DOHH2 (cell line): ENCODE data around the gene PAIP2.

Experiments
- EZH2phosphoT487 ChIP-seq: fragments of 200-600 bp; sonication (generic); IDR thresholded peaks from 2 replicates; pipeline ENCODE4 v1.6.1; 2017; ENCODE audit warnings: borderline replicate concordance, mild to moderate bottlenecking, antibody characterized with exemption, low read length, moderate library complexity, mixed read lengths
- TF ChIP-seq, protein P1 (sequence below): fragments of 200-600 bp; sonication (generic); IDR thresholded peaks from one replicate; pipeline ENCODE4 v1.5.1; 2014; ENCODE audit warnings: antibody characterized with exemption, mild to moderate bottlenecking, low read depth, low read length; ENCODE audit not compliant: poor library complexity, severe bottlenecking

DNA sequence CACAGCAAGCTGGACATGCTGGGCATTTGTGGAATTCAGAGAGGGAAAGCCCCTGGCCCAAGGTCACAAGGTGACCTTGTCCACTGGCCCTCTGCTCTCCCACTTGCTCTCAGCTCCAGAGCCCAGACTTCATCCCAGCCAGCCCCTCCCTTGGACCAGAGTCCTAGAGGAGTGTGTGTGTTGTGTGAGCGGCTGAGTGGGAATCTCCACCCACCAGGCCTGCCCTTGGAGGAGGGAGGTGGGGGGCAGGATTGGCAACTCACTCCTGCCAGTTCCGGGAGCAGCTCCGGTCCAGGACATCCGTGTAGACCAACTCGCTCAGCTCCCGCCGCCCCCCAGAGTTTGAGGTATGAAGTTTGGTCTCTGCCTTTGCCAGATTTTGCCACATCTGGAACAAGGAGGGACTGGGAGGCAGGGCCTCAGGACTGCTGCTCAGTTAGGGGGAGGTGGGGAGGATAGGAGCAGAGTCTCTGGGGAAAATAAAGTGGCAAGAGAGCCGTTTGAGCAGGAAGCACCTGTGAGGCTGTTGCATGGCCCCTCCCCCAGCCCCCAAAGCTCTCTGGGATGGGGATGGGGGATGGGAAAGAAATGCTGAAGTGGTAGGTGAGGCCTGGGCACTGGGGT is 46.7 kb downstream of the PAIP2 start:
- TF ChIP-seq, protein P1, sequence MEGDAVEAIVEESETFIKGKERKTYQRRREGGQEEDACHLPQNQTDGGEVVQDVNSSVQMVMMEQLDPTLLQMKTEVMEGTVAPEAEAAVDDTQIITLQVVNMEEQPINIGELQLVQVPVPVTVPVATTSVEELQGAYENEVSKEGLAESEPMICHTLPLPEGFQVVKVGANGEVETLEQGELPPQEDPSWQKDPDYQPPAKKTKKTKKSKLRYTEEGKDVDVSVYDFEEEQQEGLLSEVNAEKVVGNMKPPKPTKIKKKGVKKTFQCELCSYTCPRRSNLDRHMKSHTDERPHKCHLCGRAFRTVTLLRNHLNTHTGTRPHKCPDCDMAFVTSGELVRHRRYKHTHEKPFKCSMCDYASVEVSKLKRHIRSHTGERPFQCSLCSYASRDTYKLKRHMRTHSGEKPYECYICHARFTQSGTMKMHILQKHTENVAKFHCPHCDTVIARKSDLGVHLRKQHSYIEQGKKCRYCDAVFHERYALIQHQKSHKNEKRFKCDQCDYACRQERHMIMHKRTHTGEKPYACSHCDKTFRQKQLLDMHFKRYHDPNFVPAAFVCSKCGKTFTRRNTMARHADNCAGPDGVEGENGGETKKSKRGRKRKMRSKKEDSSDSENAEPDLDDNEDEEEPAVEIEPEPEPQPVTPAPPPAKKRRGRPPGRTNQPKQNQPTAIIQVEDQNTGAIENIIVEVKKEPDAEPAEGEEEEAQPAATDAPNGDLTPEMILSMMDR, result no peak
- no peak for TF ChIP-seq EZH2phosphoT487
